H1 (cell line): Measurements from ENCODE around the gene FOXF2. TPM values are rescaled to one million over a fixed set of nuclear protein-coding genes. Genes with fewer than 3 reads are reported as not detected.

ENCODE experiments used
- CTCF ChIA-PET: fragments of 300-600 bp; sonication (Branson Sonifier 250); formaldehyde crosslinking; loops from one replicate; lab custom pipeline; 2021; ENCODE audit not compliant: partially characterized antibody; lab: Charles Lee
- POLR2A ChIA-PET: fragments of 300-600 bp; sonication (Branson Sonifier 250); formaldehyde crosslinking; loops from one replicate; lab custom pipeline; 2021; ENCODE audit warnings: inconsistent platforms; ENCODE audit not compliant: partially characterized antibody; lab: Charles Lee
- DNase-seq, 2 experiments: peaks; one replicate each; pipeline versions ENCODE4 v3.0.0 to v3.0.0-alpha.2; 2010 to 2022; ENCODE audit warnings: low spot score in 2 of 2, low read depth in 1 of 2, mixed read lengths in 1 of 2
- FAIRE-seq: peaks from 2 replicates; lab custom pipeline; 2011; peaks lifted over from hg19 to GRCh38; lab: Jason Lieb, UNC
- H2AFZ ChIP-seq: 2 replicates; pipeline ENCODE4 v1.8.1; 2012; ENCODE audit warnings: low read length, inconsistent platforms
- H2AK5ac ChIP-seq: 2 replicates; pipeline ENCODE4 v1.6.1; 2013; ENCODE audit warnings: low read depth, low read length
- H2BK120ac ChIP-seq: replicated peaks from 2 replicates; pipeline ENCODE3; 2013; ENCODE audit warnings: low read depth, low read length, inconsistent platforms
- H2BK12ac ChIP-seq: 2 replicates; pipeline ENCODE4 v1.6.1; 2013; ENCODE audit warnings: low read depth, low read length
- H2BK15ac ChIP-seq: 2 replicates; pipeline ENCODE4 v1.6.1; 2013; ENCODE audit warnings: low read length
- H2BK20ac ChIP-seq: 2 replicates; pipeline ENCODE4 v1.6.1; 2013; ENCODE audit warnings: low read length
- H2BK5ac ChIP-seq: 2 replicates; pipeline ENCODE4 v1.6.1; 2013; ENCODE audit warnings: low read depth, low read length
- H3K14ac ChIP-seq: 2 replicates; pipeline ENCODE4 v1.6.1; 2013; ENCODE audit warnings: inconsistent platforms; ENCODE audit not compliant: insufficient read length
- H3K18ac ChIP-seq: 2 replicates; pipeline ENCODE4 v1.6.1; 2013; ENCODE audit warnings: low read length; ENCODE audit errors: extremely low read depth
- H3K23ac ChIP-seq: 2 replicates; pipeline ENCODE4 v1.6.1; 2013; ENCODE audit warnings: inconsistent platforms; ENCODE audit not compliant: insufficient read length
- H3K23me2 ChIP-seq: 2 replicates; pipeline ENCODE4 v1.6.1; 2013; ENCODE audit warnings: low read depth, low read length
- H3K27ac ChIP-seq: 2 replicates; pipeline ENCODE4 v1.6.1; 2011; ENCODE audit warnings: low read depth, low read length, inconsistent platforms
- H3K27me3 ChIP-seq, 4 experiments: replicated peaks in 1 of 4; 1 replicate in 1 of 4; 2 replicates in 3 of 4; pipeline versions ENCODE4 v1.6.1 to v1.8.1; 2011 to 2013; ENCODE audit warnings: low read length in 3 of 4, mild to moderate bottlenecking in 3 of 4, inconsistent platforms in 2 of 4, mixed read lengths in 2 of 4, moderate library complexity in 1 of 4; ENCODE audit not compliant: control insufficient read depth in 3 of 4, insufficient read depth in 3 of 4; ENCODE audit errors: extremely low read depth in 1 of 4
- H3K36me3 ChIP-seq, 4 experiments: 2 replicates each; pipeline versions ENCODE4 v1.6.1 to v1.8.1; 2011 to 2013; ENCODE audit warnings: mild to moderate bottlenecking in 4 of 4, low read length in 3 of 4, moderate library complexity in 2 of 4, control low read depth in 1 of 4, inconsistent platforms in 1 of 4; ENCODE audit not compliant: insufficient read depth in 4 of 4, control insufficient read depth in 2 of 4
- H3K4ac ChIP-seq: replicated peaks from 2 replicates; pipeline ENCODE3; 2013; ENCODE audit warnings: low read length, low read depth, mixed read lengths, inconsistent platforms; ENCODE audit not compliant: insufficient read length
- H3K4me1 ChIP-seq, 4 experiments: replicated peaks in 1 of 4; 1 replicate in 1 of 4; 2 replicates in 3 of 4; pipeline versions ENCODE4 v1.6.1 to v1.8.1; 2011 to 2013; ENCODE audit warnings: low read length in 3 of 4, inconsistent platforms in 2 of 4, mixed read lengths in 1 of 4; ENCODE audit not compliant: insufficient read depth in 4 of 4, control insufficient read depth in 3 of 4
- H3K4me2 ChIP-seq, 2 experiments: 2 replicates each; pipeline versions ENCODE4 v1.6.1 to v1.8.1; 2011 to 2013; ENCODE audit warnings: low read depth in 2 of 2, low read length in 2 of 2, control low read depth in 1 of 2, inconsistent platforms in 1 of 2, mild to moderate bottlenecking in 1 of 2; ENCODE audit not compliant: insufficient read depth in 1 of 2
- H3K4me3 ChIP-seq, 4 experiments: fragments of 200-600, 300-600 bp in 1 of 4; sonication (generic), shearing (Covaris generic), sonication (Bioruptor Twin) in 1 of 4; 2 replicates each; pipeline versions ENCODE4 v1.5.1 to v1.8.1; 2011 to 2016; ENCODE audit warnings: low read length in 4 of 4, low read depth in 3 of 4, control low read depth in 2 of 4, inconsistent platforms in 2 of 4, mild to moderate bottlenecking in 2 of 4, mixed read lengths in 1 of 4, moderate library complexity in 1 of 4; ENCODE audit not compliant: insufficient read depth in 2 of 4; ENCODE audit errors: extremely low read depth in 1 of 4
- H3K56ac ChIP-seq: replicated peaks from 2 replicates; pipeline ENCODE3; 2013; ENCODE audit warnings: low read depth, mild to moderate bottlenecking, mixed read lengths, low read length, inconsistent platforms; ENCODE audit not compliant: insufficient read length
- H3K79me1 ChIP-seq: 2 replicates; pipeline ENCODE4 v1.6.1; 2013; ENCODE audit warnings: low read depth, low read length, control low read depth
- H3K79me2 ChIP-seq, 2 experiments: 2 replicates each; pipeline versions ENCODE4 v1.6.1 to v1.8.1; 2012 to 2013; ENCODE audit warnings: low read length in 2 of 2, mild to moderate bottlenecking in 2 of 2, inconsistent platforms in 1 of 2; ENCODE audit not compliant: insufficient read depth in 2 of 2, control insufficient read depth in 1 of 2
- H3K9ac ChIP-seq, 4 experiments: replicated peaks in 1 of 4; 1 replicate in 1 of 4; 2 replicates in 3 of 4; pipeline versions ENCODE4 v1.6.1 to v1.8.1; 2011 to 2013; ENCODE audit warnings: low read depth in 3 of 4, low read length in 3 of 4, control low read depth in 2 of 4, mild to moderate bottlenecking in 2 of 4, moderate library complexity in 2 of 4, inconsistent platforms in 1 of 4; ENCODE audit errors: extremely low read depth in 1 of 4
- H3K9me3 ChIP-seq, 2 experiments: 2 replicates each; pipeline versions ENCODE4 v1.6.1 to v1.8.1; 2012 to 2013; ENCODE audit warnings: mild to moderate bottlenecking in 2 of 2, moderate library complexity in 2 of 2, control low read depth in 1 of 2, inconsistent platforms in 1 of 2, low read depth in 1 of 2, low read length in 1 of 2, mixed read lengths in 1 of 2; ENCODE audit not compliant: insufficient read depth in 2 of 2
- H4K20me1 ChIP-seq, 2 experiments: replicated peaks in 1 of 2; 2 replicates each; pipeline versions ENCODE3 to v1.8.1; 2011 to 2013; ENCODE audit warnings: inconsistent platforms in 2 of 2, low read length in 2 of 2, mild to moderate bottlenecking in 1 of 2; ENCODE audit not compliant: insufficient read depth in 2 of 2, control insufficient read depth in 1 of 2
- H4K5ac ChIP-seq: 2 replicates; pipeline ENCODE4 v1.6.1; 2013; ENCODE audit warnings: low read length, low read depth, mixed read lengths, inconsistent platforms; ENCODE audit not compliant: insufficient read length
- H4K8ac ChIP-seq: 2 replicates; pipeline ENCODE4 v1.8.0; 2013; ENCODE audit warnings: mild to moderate bottlenecking, moderate library complexity, low read length, inconsistent platforms; ENCODE audit not compliant: insufficient read depth; ENCODE audit errors: extremely low read depth
- H4K91ac ChIP-seq: replicated peaks from 2 replicates; pipeline ENCODE3; 2013; ENCODE audit warnings: low read length, mixed read lengths, inconsistent platforms; ENCODE audit not compliant: insufficient read length
- ASH2L ChIP-seq: fragments of 200-600, 300-600 bp; sonication (generic); IDR thresholded peaks from one replicate; pipeline ENCODE4 v1.7.1; 2017; ENCODE audit warnings: low read length
- CHD2 ChIP-seq: IDR thresholded peaks from 2 replicates; pipeline ENCODE4 v1.6.1; 2012; ENCODE audit warnings: low read length, improper control_type of control experiment
- E2F6 ChIP-seq: IDR thresholded peaks from 2 replicates; pipeline ENCODE4 v1.6.1; 2012; ENCODE audit warnings: inconsistent platforms
- EP300 ChIP-seq, 2 experiments: IDR thresholded peaks; 1 replicate in 1 of 2; 2 replicates in 1 of 2; pipeline ENCODE4 v1.6.1; 2011 to 2012; ENCODE audit warnings: low read depth in 2 of 2, low read length in 2 of 2, mild to moderate bottlenecking in 2 of 2, borderline replicate concordance in 1 of 2, inconsistent platforms in 1 of 2, moderate library complexity in 1 of 2
- HDAC2 ChIP-seq, 2 experiments: fragments of 300-600 bp in 1 of 2; sonication (generic) in 1 of 2; IDR thresholded peaks; 2 replicates each; pipeline ENCODE4 v1.6.1; 2011 to 2012; ENCODE audit warnings: low read depth in 2 of 2, low read length in 2 of 2, mild to moderate bottlenecking in 2 of 2, moderate library complexity in 2 of 2, borderline replicate concordance in 1 of 2, inconsistent platforms in 1 of 2
- RXRA ChIP-seq: IDR thresholded peaks from 2 replicates; pipeline ENCODE4 v1.6.1; 2011; ENCODE audit warnings: low read depth, mild to moderate bottlenecking, low read length, moderate library complexity; ENCODE audit not compliant: insufficient read depth
- SIN3A ChIP-seq, 2 experiments: IDR thresholded peaks in 1 of 2; conservative IDR thresholded peaks in 1 of 2; 2 replicates each; pipeline ENCODE4 v1.6.1; 2011 to 2012; ENCODE audit warnings: low read length in 2 of 2, improper control_type of control experiment in 1 of 2, low read depth in 1 of 2, mild to moderate bottlenecking in 1 of 2
- SIX5 ChIP-seq: IDR thresholded peaks from 2 replicates; pipeline ENCODE4 v1.6.1; 2011; ENCODE audit warnings: mild to moderate bottlenecking, low read depth, low read length
- SP1 ChIP-seq: IDR thresholded peaks from 2 replicates; pipeline ENCODE4 v1.6.1; 2011; ENCODE audit warnings: low read depth, low read length
- WGBS, 2 experiments: shearing (Covaris generic) in 1 of 2; methylation state at CpG; one replicate each; pipeline versions ENCODE4 v1.1.6 to v1.1.7; 2013 to 2015; ENCODE audit warnings: low lambda C conversion rate in 2 of 2, mixed read lengths in 2 of 2, inconsistent platforms in 1 of 2, low coverage in 1 of 2, missing lambda C conversion rate in 1 of 2; ENCODE audit not compliant: insufficient replicate concordance in 2 of 2, insufficient coverage in 1 of 2, insufficient read length in 1 of 2; ENCODE audit errors: extremely low coverage in 1 of 2, missing lambda C conversion rate in 1 of 2; 5-methylcytosine and 5-hydroxymethylcytosine counted together
- polyA plus RNA-seq, 7 experiments: library from polyadenylated mRNA; depleted of rRNA in 3 of 7; stranded (reverse) in 5 of 7; unstranded in 2 of 7; fragments of >200 nt in 5 of 7; fragments of 200-250 nt in 2 of 7; gene quantifications; 1 replicate in 5 of 7; 2 replicates in 1 of 7; 4 replicates in 1 of 7; pipeline versions ENCODE4 v1.2.1 to v1.2.3, GENCODE V29; 2011 to 2013; ENCODE audit warnings: missing spikeins in 2 of 7, mixed read lengths in 2 of 7
- total RNA-seq: library from RNA; stranded (reverse); fragmentation: NEBNext Ultra II Directional; extraction: Animal tissue kit (Norgen Biotek cat#: 25700); gene quantifications from 2 replicates; pipeline ENCODE4 v1.2.1, GENCODE V29; 2021

The FOXF2 gene
- total and polyA plus RNA-seq, 2 of the 8 experiments (the other 6 are each of a cell fraction or from before 2014, with no cell fraction given): 0.05 TPM; not detected in 1

DNA sequence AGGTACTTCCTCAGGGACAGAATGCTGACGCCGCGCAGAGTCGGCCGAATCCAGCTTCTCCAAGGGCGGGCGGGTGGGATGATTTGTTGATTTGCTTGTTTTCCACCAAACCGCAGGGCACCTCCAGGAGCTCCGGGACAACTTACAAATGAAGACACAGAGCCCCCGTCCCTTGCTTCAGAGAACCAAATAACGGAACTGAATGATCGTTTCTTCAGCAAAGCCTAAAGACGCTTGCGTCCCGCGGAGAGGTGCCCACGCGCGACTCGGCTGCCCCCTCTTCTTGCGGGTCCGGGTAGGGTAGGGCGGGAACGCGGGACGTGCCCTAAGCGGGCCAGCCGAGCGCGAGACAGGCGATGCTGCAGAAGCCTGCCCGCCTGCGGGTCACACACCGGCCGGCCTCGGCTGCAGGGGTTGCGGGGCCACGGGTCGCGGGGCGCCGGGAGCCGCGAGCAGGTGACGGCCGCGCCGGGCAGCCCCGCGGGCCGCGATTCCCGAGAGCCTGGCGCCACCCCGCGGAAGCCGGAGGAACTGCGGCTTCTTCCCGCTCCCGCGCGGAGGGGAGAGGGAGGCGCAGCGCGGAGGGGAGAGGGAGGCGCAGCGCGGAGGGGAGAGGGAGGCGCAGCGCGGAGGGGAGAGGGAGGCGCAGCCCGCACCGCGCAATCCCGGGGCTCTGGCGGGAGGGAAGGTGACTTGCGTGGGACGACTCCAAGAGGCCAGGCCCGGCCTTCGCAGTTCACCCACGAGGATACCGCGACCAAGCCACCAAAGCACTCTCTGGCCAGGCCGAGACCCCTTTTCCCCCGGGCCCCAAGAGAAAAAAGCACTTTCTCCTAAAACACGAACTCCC, 7.7 kb upstream of the FOXF2 start:
- Histone ChIP-seq H3K4me1 (peaks cover 0 to 37% (median 17%) of the 10 kb centered on the region in 4 experiments; a peak in 5 of 7 replicates), H3K4me3 (peak overlapping the region; percentile 1 to 63 (median 22); a peak in 4 of 8 replicates), H3K23ac (no peak overlapping the region), H3K27me3 (peaks cover 94 to 100% (median 98%) of the 10 kb centered on the region in 4 experiments), H3K14ac (no peak overlapping the region), H3K36me3 (peaks cover 0 to 3% (median 0%) of the 10 kb centered on the region in 4 experiments; a peak in 1 of 8 replicates), H3K9me3 (no peaks in the 10 kb centered on the region), H3K18ac (no peak overlapping the region; the same call in 1 of the 2 replicates), H3K79me1 (no peaks in the 10 kb centered on the region), H3K27ac (no peak overlapping the region), H2BK12ac (no peak overlapping the region), H3K4ac (no peak overlapping the region), H2AK5ac (no peak overlapping the region), H2BK5ac (no peak overlapping the region), H4K20me1 (peaks cover 16 to 31% of the 10 kb centered on the region in 2 experiments), H3K9ac (no peak overlapping the region), H2BK15ac (no peak overlapping the region), H2BK20ac (no peak overlapping the region), H2BK120ac (no peak overlapping the region), H4K8ac (no peak overlapping the region; the same call in 1 of the 2 replicates), H4K5ac (no peak overlapping the region), H3K79me2 (no peaks in the 10 kb centered on the region), H4K91ac (no peak overlapping the region), H3K56ac (no peak overlapping the region), H3K4me2 (peak overlapping the region; percentile 59 to 73; a peak in 3 of 4 replicates), H2AFZ (no peak overlapping the region), H3K23me2 (peaks cover 6% of the 10 kb centered on the region; the same call in 1 of the 2 replicates)
- POLR2A ChIA-PET: interaction anchor here (1.5 to 2.0 kb wide), 2 partner anchors 10 to 15 kb away, joined by 8 to 11 read pairs; no protein-coding TSS in a partner anchor
- peak in 1 of 2 experiments; percentile 95 for DNase-seq
- CTCF ChIA-PET: interaction anchor here (0.7 to 2.1 kb wide), 19 partner anchors 9 to 583 kb away, joined by 3 to 13 read pairs (median 4); no protein-coding TSS in a partner anchor
- FAIRE-seq: no peak
- WGBS, 2 experiments: 2% methylated on average over 23 of the region's 87 CpGs; no CpG with 5 or more reads in 1 of the 2 experiments
- TF ChIP-seq EP300 (IDR thresholded peaks at IDR 0.05; ENCODE audit: borderline replicate concordance in 1 of 2, low read depth in 2 of 2, low read length in 2 of 2) (no peak), ASH2L (peak; percentile 70), E2F6 (0 out of 2 replicates have a peak, but pooled peaks have one; percentile 5), HDAC2 (IDR thresholded peaks at IDR 0.05; ENCODE audit: borderline replicate concordance in 1 of 2, low read depth in 2 of 2, low read length in 2 of 2) (peak in 1 of 2 experiments; percentile 33; a peak in 1 of 4 replicates), SIX5 (no peak), CHD2 (no peak), SIN3A (conservative IDR thresholded peaks at IDR 0.05 in 1 of 2, IDR thresholded peaks at IDR 0.05 in 1 of 2; ENCODE audit: low read depth in 1 of 2, low read length in 2 of 2) (0 out of 4 replicates have a peak, but pooled peaks of 1 of the 2 experiments have one; percentile 49), SP1 (no peak), RXRA (no peak)
